ENCODE data around the gene SNCAIP.

SNCAIP gene

DNA sequence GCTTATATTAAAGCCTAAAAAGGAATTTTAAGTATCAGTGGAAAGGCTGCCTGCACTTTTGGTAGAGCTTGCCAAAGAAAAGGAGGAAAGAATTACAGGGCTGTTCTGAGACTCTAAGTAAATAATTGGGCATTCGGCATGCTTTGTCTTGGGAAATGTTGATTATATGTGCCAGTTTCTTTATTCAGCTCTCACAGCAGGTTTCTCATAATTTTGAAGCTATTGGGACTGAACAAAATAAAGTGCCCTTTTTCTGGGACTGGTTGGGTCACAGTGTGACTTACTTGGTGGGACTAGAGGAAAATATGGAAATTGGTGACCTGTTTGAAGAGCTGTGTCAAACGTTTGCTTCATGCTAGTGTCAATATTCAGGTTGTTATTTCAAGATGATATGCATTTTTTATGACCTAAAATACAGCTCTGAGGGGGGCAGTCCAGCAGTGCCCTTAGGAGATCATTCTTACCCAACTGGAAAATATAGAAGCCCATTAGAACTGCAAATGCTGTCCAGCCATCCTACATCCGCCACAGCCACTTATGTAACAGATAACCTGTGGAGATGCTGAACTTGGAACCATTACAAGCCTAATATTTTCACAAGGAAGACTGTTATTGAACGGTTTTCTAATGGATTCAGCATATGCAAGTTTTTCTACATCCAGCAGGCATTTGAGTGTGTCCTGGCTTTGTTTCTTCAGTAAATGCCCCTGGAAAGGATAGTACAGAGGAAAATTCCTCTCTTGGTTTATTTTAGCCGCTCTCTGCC is 122.4 kb downstream of the SNCAIP start:
- Histone ChIP-seq H3K9ac (ENCODE audit: low read length) (no peak overlapping the region), H3K4me1 (ENCODE audit: insufficient read depth, low read length, severe bottlenecking) (no peaks in the 10 kb centered on the region), H3K27ac (ENCODE audit: low read depth, low read length, poor library complexity, severe bottlenecking) (no peak overlapping the region), H3K79me2 (ENCODE audit: insufficient read depth, low read length) (no peaks in the 10 kb centered on the region), H3K4me3 (ENCODE audit: low read depth, low read length, poor library complexity, severe bottlenecking) (no peak overlapping the region), H4K20me1 (ENCODE audit: insufficient read depth, low read length) (no peaks in the 10 kb centered on the region), H3K4me2 (ENCODE audit: low read length) (no peak overlapping the region), H2AFZ (ENCODE audit: low read length) (no peak overlapping the region), H3K27me3 (ENCODE audit: insufficient read depth, low read length) (no peaks in the 10 kb centered on the region), H3K9me3 (ENCODE audit: low read length) (no peaks in the 10 kb centered on the region), H3K9me2 (ENCODE audit: low read depth, low read length) (no peaks in the 10 kb centered on the region), H3F3A (ENCODE audit: insufficient read depth, low read length) (no peaks in the 10 kb centered on the region), H3K36me3 (ENCODE audit: insufficient read depth, low read length) (no peaks in the 10 kb centered on the region)
- TF ChIP-seq EZH2 (IDR thresholded peaks at IDR 0.05; ENCODE audit: borderline replicate concordance, low read length), result no peak
- TF ChIP-seq, protein P1, sequence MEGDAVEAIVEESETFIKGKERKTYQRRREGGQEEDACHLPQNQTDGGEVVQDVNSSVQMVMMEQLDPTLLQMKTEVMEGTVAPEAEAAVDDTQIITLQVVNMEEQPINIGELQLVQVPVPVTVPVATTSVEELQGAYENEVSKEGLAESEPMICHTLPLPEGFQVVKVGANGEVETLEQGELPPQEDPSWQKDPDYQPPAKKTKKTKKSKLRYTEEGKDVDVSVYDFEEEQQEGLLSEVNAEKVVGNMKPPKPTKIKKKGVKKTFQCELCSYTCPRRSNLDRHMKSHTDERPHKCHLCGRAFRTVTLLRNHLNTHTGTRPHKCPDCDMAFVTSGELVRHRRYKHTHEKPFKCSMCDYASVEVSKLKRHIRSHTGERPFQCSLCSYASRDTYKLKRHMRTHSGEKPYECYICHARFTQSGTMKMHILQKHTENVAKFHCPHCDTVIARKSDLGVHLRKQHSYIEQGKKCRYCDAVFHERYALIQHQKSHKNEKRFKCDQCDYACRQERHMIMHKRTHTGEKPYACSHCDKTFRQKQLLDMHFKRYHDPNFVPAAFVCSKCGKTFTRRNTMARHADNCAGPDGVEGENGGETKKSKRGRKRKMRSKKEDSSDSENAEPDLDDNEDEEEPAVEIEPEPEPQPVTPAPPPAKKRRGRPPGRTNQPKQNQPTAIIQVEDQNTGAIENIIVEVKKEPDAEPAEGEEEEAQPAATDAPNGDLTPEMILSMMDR (IDR thresholded peaks at IDR 0.05; ENCODE audit: low read length), result no peak

- no peak overlapping the region for H3K4me2 ChIP-seq (ENCODE audit: low read length)
- TF ChIP-seq, protein P1 (IDR thresholded peaks at IDR 0.05; ENCODE audit: low read length), result no peak
- no peak for TF ChIP-seq EZH2 (IDR thresholded peaks at IDR 0.05; ENCODE audit: borderline replicate concordance, low read length)
- no peaks in the 10 kb centered on the region for H3K27me3 ChIP-seq (ENCODE audit: insufficient read depth, low read length)
- H3K9me3 ChIP-seq (ENCODE audit: low read length), result no peaks in the 10 kb centered on the region
- no peaks in the 10 kb centered on the region for H3F3A ChIP-seq (ENCODE audit: insufficient read depth, low read length)
- H4K20me1 ChIP-seq (ENCODE audit: insufficient read depth, low read length), result no peaks in the 10 kb centered on the region
- no peak overlapping the region for H3K27ac ChIP-seq (ENCODE audit: low read depth, low read length, poor library complexity, severe bottlenecking)
- no peak overlapping the region for H3K9ac ChIP-seq (ENCODE audit: low read length)
- H3K79me2 ChIP-seq (ENCODE audit: insufficient read depth, low read length), result no peaks in the 10 kb centered on the region
- no peaks in the 10 kb centered on the region for H3K4me1 ChIP-seq (ENCODE audit: insufficient read depth, low read length, severe bottlenecking)
- no peaks in the 10 kb centered on the region for H3K36me3 ChIP-seq (ENCODE audit: insufficient read depth, low read length)
- H3K9me2 ChIP-seq (ENCODE audit: low read depth, low read length), result no peaks in the 10 kb centered on the region
- no peak overlapping the region for H3K4me3 ChIP-seq (ENCODE audit: low read depth, low read length, poor library complexity, severe bottlenecking)
- no peak overlapping the region for H2AFZ ChIP-seq (ENCODE audit: low read length)
Observed at GRCh38 chr5:122435234-122435633, 123.2 kb downstream of the SNCAIP start.

GRCh38 chr5:122435761-122436160 is 123.7 kb downstream of the SNCAIP start:
- no peaks in the 10 kb centered on the region for H3K9me2 ChIP-seq (ENCODE audit: low read depth, low read length)
- no peaks in the 10 kb centered on the region for H3K27me3 ChIP-seq (ENCODE audit: insufficient read depth, low read length)

More at GRCh38 chr5:122435761-122436160, 123.7 kb downstream of the SNCAIP start:
- Histone ChIP-seq H3K4me3 (ENCODE audit: low read depth, low read length, poor library complexity, severe bottlenecking) (no peak overlapping the region), H3K4me1 (ENCODE audit: insufficient read depth, low read length, severe bottlenecking) (no peaks in the 10 kb centered on the region), H3K4me2 (ENCODE audit: low read length) (no peak overlapping the region), H3K27ac (ENCODE audit: low read depth, low read length, poor library complexity, severe bottlenecking) (no peak overlapping the region), H3K36me3 (ENCODE audit: insufficient read depth, low read length) (no peaks in the 10 kb centered on the region), H3K79me2 (ENCODE audit: insufficient read depth, low read length) (no peaks in the 10 kb centered on the region), H4K20me1 (ENCODE audit: insufficient read depth, low read length) (no peaks in the 10 kb centered on the region), H3K9ac (ENCODE audit: low read length) (no peak overlapping the region), H3K9me3 (ENCODE audit: low read length) (no peaks in the 10 kb centered on the region), H3F3A (ENCODE audit: insufficient read depth, low read length) (no peaks in the 10 kb centered on the region), H2AFZ (ENCODE audit: low read length) (no peak overlapping the region)
- TF ChIP-seq EZH2 (IDR thresholded peaks at IDR 0.05; ENCODE audit: borderline replicate concordance, low read length), result no peak
- TF ChIP-seq, protein P1 (IDR thresholded peaks at IDR 0.05; ENCODE audit: low read length), result no peak

All from OCI-LY1 (cell line).